Omental fat pad (tissue), 4 donors: Measurements from ENCODE around the gene UEVLD. TPM values are rescaled to one million over a fixed set of nuclear protein-coding genes. Genes with fewer than 3 reads are reported as not detected.

ENCODE experiments used
- ATAC-seq: fragments of 150-250 bp; one replicate; pipeline ENCODE4 v1.9.1; 2016; ENCODE audit warnings: mild to moderate bottlenecking, moderate library complexity; ENCODE audit not compliant: low FRiP score
- DNase-seq: peaks from one replicate; pipeline ENCODE4 v3.0.0-alpha.2; 2019; ENCODE audit warnings: low spot score
- total RNA-seq, 4 donors: library from RNA; depleted of rRNA; stranded (reverse); fragments of >200 nt; gene quantifications; one replicate each; pipeline ENCODE4 v1.1.0, GENCODE V29; 2016
- TF ChIP-seq, protein P1 (sequence below), 3 donors: fragments of 450-650 bp; IDR thresholded peaks; one replicate each; pipeline ENCODE4 v1.5.1; 2016 to 2017; ENCODE audit warnings: antibody characterized with exemption in 3 of 3, mild to moderate bottlenecking in 3 of 3, moderate library complexity in 2 of 3

Gene UEVLD
- total RNA-seq, 4 donors from 2014 or later = 23.1 to 46.5 (median 31.2) TPM

DNA sequence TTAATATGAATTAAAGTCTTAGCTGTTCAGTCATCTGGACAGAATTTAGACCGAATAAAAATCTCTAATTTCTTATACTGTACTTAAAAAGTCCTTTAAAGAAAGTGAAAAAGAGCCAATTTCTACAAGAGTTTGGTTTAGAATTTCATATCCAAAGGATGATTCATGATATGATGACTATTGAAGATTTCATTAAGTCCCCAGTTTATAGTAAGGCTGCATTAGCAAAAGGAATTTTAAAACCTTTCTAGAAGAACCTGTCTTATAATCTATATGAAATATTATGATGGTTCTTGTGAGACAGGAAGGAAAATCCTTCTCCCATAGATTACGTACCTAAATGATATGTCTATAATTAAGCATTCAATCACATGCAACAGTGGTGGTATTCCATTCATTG is 96.6 kb downstream of the UEVLD start:
- no peak for DNase-seq
- no peak for ATAC-seq
- TF ChIP-seq, protein P1, sequence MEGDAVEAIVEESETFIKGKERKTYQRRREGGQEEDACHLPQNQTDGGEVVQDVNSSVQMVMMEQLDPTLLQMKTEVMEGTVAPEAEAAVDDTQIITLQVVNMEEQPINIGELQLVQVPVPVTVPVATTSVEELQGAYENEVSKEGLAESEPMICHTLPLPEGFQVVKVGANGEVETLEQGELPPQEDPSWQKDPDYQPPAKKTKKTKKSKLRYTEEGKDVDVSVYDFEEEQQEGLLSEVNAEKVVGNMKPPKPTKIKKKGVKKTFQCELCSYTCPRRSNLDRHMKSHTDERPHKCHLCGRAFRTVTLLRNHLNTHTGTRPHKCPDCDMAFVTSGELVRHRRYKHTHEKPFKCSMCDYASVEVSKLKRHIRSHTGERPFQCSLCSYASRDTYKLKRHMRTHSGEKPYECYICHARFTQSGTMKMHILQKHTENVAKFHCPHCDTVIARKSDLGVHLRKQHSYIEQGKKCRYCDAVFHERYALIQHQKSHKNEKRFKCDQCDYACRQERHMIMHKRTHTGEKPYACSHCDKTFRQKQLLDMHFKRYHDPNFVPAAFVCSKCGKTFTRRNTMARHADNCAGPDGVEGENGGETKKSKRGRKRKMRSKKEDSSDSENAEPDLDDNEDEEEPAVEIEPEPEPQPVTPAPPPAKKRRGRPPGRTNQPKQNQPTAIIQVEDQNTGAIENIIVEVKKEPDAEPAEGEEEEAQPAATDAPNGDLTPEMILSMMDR (IDR thresholded peaks at IDR 0.05) = no peak

DNA sequence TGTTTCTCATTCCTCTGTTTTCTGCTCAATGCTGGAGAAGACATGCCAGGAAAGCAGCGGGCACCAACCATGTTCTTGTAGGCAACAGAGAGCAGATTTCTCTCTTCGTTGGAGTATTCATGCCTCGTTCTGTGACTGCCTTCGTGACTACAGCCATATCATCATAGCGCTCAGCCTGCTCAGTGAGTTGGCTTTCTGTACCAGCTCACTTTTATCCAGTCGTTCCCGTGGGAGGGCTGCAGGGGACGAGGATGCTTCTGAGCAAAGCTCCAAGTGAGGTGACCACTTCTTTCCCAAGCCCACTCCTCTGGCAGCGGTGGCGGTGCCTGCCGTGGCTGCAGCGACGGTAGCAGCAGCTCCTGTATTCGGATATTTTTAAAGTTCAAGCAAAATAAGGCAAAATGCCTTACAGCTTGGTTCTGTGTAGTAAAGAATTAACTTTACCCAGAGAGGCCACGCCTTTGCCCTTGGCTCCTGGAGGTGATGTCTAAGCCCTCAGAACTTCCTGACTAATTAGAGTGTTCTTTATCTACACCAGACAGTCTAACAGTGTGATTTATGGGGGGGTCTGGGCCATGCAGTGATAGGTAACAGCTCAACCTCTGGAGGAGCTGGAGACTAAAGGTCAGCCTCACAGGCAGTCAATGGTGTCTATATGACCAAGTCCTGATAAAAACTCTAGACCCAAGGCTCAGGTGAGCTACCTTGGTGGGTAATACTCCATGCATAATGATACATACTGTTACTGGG is 97.6 kb downstream of the UEVLD start:
- ATAC-seq = no peak
- DNase-seq = no peak
- TF ChIP-seq, protein P1 (IDR thresholded peaks at IDR 0.05) = no peak

DNA sequence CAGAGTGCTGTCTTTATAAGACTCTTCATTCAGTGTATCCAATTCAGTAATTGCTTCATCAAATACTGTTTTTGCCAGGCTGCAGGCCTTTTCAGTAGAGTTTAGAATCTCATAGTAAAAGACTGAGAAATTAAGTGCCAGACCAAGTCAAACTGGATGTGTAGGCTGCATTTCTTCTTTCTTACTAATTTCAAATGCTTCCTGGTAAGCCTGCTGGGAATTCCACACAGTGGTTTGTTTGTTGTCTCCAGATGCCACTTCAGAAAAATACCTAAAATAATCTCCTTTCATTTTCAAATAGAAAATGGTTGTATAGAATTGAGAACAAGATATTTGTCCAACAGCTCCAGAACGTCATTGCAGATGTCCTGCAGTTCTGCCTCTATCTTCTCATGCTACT is 98.2 kb downstream of the UEVLD start:
- TF ChIP-seq, protein P1 (IDR thresholded peaks at IDR 0.05) = no peak
- no peak for DNase-seq
- no peak for ATAC-seq

DNA sequence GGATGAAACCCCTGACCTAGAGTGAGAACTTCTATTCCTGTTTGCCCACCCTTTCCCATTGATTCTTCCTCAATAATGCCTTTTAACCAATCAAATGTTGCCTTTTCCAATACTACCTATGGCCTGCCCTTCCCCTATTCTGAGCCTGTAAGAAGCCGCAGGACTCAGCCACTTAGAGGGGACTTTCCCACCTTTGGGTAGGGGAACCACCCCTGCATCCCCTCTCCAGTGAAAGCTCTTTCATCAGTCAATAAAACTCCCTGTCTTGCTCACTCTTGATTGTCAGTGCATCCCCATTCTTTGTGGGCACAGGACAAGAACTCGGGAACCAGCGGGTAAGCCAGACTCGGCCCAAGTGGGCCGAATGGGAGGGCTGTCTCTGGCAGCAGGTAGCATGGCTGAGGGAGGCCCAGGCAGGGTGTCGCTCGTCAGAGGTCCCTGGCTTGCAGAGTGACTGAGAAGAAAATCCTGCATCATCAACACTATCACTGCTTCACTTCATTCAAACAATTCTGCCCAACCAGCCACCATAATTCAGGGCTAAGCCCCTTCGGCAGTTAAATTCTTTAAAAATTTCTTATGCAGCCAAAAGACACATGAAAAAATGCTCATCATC is 102.5 kb downstream of the UEVLD start:
- DNase-seq (no peak), ATAC-seq (no peak)
- TF ChIP-seq, protein P1 (IDR thresholded peaks at IDR 0.05) = no peak

Other genes starting within 250 kb of the UEVLD start
- 100 to 1,000 TPM; 403 to 946 (median 700) TPM for gene LDHA, start 194.2 kb downstream of the UEVLD start, total RNA-seq
- gene LDHC, start 176.4 kb downstream of the UEVLD start, total RNA-seq = under 1 TPM in 2 of 4 donors, not detected in 2; 0.19 to 0.60 TPM
- gene LDHAL6A, start 132.9 kb downstream of the UEVLD start, total RNA-seq = not detected
- 100 to 1,000 TPM in 2 of 4 donors, 10 to 100 TPM in 2; 56.6 to 112 (median 96.7) TPM for gene TSG101, start 61.8 kb downstream of the UEVLD start, total RNA-seq
- 1 to 10 TPM in 1 of 4 donors, under 1 TPM in 1, not detected in 2; 0.36 to 1.8 TPM for gene MISFA, start 11.1 kb upstream of the UEVLD start, total RNA-seq
- gene SPTY2D1, start 45.6 kb upstream of the UEVLD start, total RNA-seq = 10 to 100 TPM; 15.9 to 40.7 (median 28.0) TPM
- 1 to 10 TPM; 3.4 to 8.3 (median 5.8) TPM for gene TMEM86A, start 110.0 kb upstream of the UEVLD start, total RNA-seq
- gene IGSF22, start 137.5 kb upstream of the UEVLD start, total RNA-seq = under 1 TPM in 2 of 4 donors, not detected in 2; 0.13 to 0.24 TPM
- 1 to 10 TPM in 3 of 4 donors, under 1 TPM in 1; 0.28 to 4.7 (median 1.5) TPM for gene PTPN5, start 203.1 kb upstream of the UEVLD start, total RNA-seq